ENCODE measurements around the gene FAM174B. TPM values are rescaled to one million over a fixed set of nuclear protein-coding genes. Genes with fewer than 3 reads are reported as not detected.

FAM174B gene
- polyA plus RNA-seq, 1 donor from 2014 or later, result 20.1 TPM

- Histone ChIP-seq H3K4me2 (ENCODE audit: low read length) (no peak overlapping the region), H3K79me2 (replicated peaks; ENCODE audit: insufficient read depth, low read length) (no peaks in the 10 kb centered on the region), H3K27ac (ENCODE audit: low read length) (no peak overlapping the region), H4K20me1 (ENCODE audit: insufficient read depth) (no peaks in the 10 kb centered on the region), H3K36me3 (ENCODE audit: insufficient read depth, low read length) (no peaks in the 10 kb centered on the region), H3K27me3 (ENCODE audit: insufficient read depth, low read depth, low read length) (no peaks in the 10 kb centered on the region), H3K4me3 (ENCODE audit: low read length) (no peak overlapping the region), H3K9ac (ENCODE audit: low read length) (no peak overlapping the region), H3F3A (ENCODE audit: insufficient read depth, low read length, poor library complexity, severe bottlenecking) (no peaks in the 10 kb centered on the region), H3K9me2 (ENCODE audit: insufficient read depth, low read length) (no peaks in the 10 kb centered on the region), H2AFZ (ENCODE audit: low read depth, low read length) (no peak overlapping the region), H3K9me3 (ENCODE audit: low read length) (peaks cover 2% of the 10 kb centered on the region)
- TF ChIP-seq SMC3 (conservative IDR thresholded peaks at IDR 0.05; ENCODE audit: poor library complexity) (no peak), MXI1 (conservative IDR thresholded peaks at IDR 0.05; ENCODE audit: poor library complexity, severe bottlenecking) (no peak), POLR2AphosphoS5 (IDR thresholded peaks at IDR 0.05) (no peak), TAF1 (IDR thresholded peaks at IDR 0.05; ENCODE audit: low read depth) (no peak), EZH2 (IDR thresholded peaks at IDR 0.05; ENCODE audit: borderline replicate concordance, insufficient read depth, low read length, poor library complexity, severe bottlenecking) (no peak), EP300 (conservative IDR thresholded peaks at IDR 0.05; ENCODE audit: poor library complexity, severe bottlenecking) (no peak), RAD21 (conservative IDR thresholded peaks at IDR 0.05) (no peak), REST (IDR thresholded peaks at IDR 0.05; ENCODE audit: borderline replicate concordance) (no peak), CTCF (IDR thresholded peaks at IDR 0.05; ENCODE audit: poor library complexity, severe bottlenecking) (no peak)
Measured at GRCh38 chr15:92693691-92694331, 38.2 kb upstream of the FAM174B start.

- Histone ChIP-seq H3K27me3 (ENCODE audit: insufficient read depth, low read depth, low read length) (no peaks in the 10 kb centered on the region), H4K20me1 (ENCODE audit: insufficient read depth) (no peaks in the 10 kb centered on the region), H3K9ac (ENCODE audit: low read length) (no peak overlapping the region), H2AFZ (ENCODE audit: low read depth, low read length) (no peak overlapping the region), H3K4me3 (ENCODE audit: low read length) (no peak overlapping the region), H3K79me2 (replicated peaks; ENCODE audit: insufficient read depth, low read length) (no peaks in the 10 kb centered on the region), H3K36me3 (ENCODE audit: insufficient read depth, low read length) (no peaks in the 10 kb centered on the region), H3K27ac (ENCODE audit: low read length) (no peak overlapping the region), H3K9me2 (ENCODE audit: insufficient read depth, low read length) (no peaks in the 10 kb centered on the region), H3F3A (ENCODE audit: insufficient read depth, low read length, poor library complexity, severe bottlenecking) (no peaks in the 10 kb centered on the region), H3K4me2 (ENCODE audit: low read length) (no peak overlapping the region), H3K9me3 (ENCODE audit: low read length) (peaks cover 5% of the 10 kb centered on the region)
- TF ChIP-seq POLR2AphosphoS5 (IDR thresholded peaks at IDR 0.05), result no peak
- no peak for TF ChIP-seq SMC3 (conservative IDR thresholded peaks at IDR 0.05; ENCODE audit: poor library complexity)
- TF ChIP-seq RAD21 (conservative IDR thresholded peaks at IDR 0.05), result no peak
- no peak for TF ChIP-seq TAF1 (IDR thresholded peaks at IDR 0.05; ENCODE audit: low read depth)
- no peak for TF ChIP-seq REST (IDR thresholded peaks at IDR 0.05; ENCODE audit: borderline replicate concordance)
- no peak for TF ChIP-seq CTCF (IDR thresholded peaks at IDR 0.05; ENCODE audit: poor library complexity, severe bottlenecking)
- TF ChIP-seq EZH2 (IDR thresholded peaks at IDR 0.05; ENCODE audit: borderline replicate concordance, insufficient read depth, low read length, poor library complexity, severe bottlenecking), result no peak
Measured at GRCh38 chr15:92690395-92690794, 34.8 kb upstream of the FAM174B start.
